Natural killer cell (primary cell): ENCODE data around the gene KIFC3. TPM values are rescaled to one million over a fixed set of nuclear protein-coding genes. Genes with fewer than 3 reads are reported as not detected.

Experiments used
- ATAC-seq, 3 donors: fragments of 150-1000 bp in 2 of 3; fragments of 200-7000 bp in 1 of 3; cut with Tn5 transposase; 1 replicate in 1 of 3; 2 replicates in 2 of 3; pipeline ENCODE4 v1.10.0; 2021; ENCODE audit warnings: mild to moderate bottlenecking in 2 of 3, moderate library complexity in 2 of 3
- DNase-seq, 2 donors: peaks; one replicate each; pipeline versions ENCODE4 v3.0.0 to v3.0.0-alpha.2; 2013 to 2021; ENCODE audit warnings: mixed read lengths in 1 of 2
- H3K27ac ChIP-seq: one replicate; pipeline ENCODE4 v1.5.1; 2013; ENCODE audit warnings: mild to moderate bottlenecking, low read length
- H3K27me3 ChIP-seq: one replicate; pipeline ENCODE4 v1.6.1; 2013; ENCODE audit warnings: low read length; ENCODE audit not compliant: control insufficient read depth, insufficient read depth
- H3K36me3 ChIP-seq: one replicate; pipeline ENCODE4 v1.6.1; 2013; ENCODE audit warnings: low read length; ENCODE audit not compliant: control insufficient read depth, insufficient read depth
- H3K4me1 ChIP-seq: one replicate; pipeline ENCODE4 v1.6.1; 2013; ENCODE audit warnings: low read length; ENCODE audit not compliant: control insufficient read depth, insufficient read depth
- H3K4me3 ChIP-seq: one replicate; pipeline ENCODE4 v1.5.1; 2013; ENCODE audit warnings: low read length
- H3K9me3 ChIP-seq: one replicate; pipeline ENCODE4 v1.6.1; 2013; ENCODE audit warnings: low read length; ENCODE audit not compliant: control insufficient read depth, insufficient read depth
- H3K27ac Mint-ChIP-seq, 2 donors: one replicate each; pipeline ENCODE4 v1.8.0; 2022; ENCODE audit warnings: mild to moderate bottlenecking in 2 of 2, mixed read lengths in 2 of 2, moderate library complexity in 1 of 2
- H3K27me3 Mint-ChIP-seq, 2 donors: one replicate each; pipeline ENCODE4 v1.8.0; 2022; ENCODE audit warnings: low read depth in 2 of 2, mixed read lengths in 2 of 2
- H3K36me3 Mint-ChIP-seq: one replicate; pipeline ENCODE4 v1.8.0; 2022; ENCODE audit warnings: mixed read lengths
- H3K4me1 Mint-ChIP-seq, 2 donors: one replicate each; pipeline ENCODE4 v1.8.0; 2022; ENCODE audit warnings: mixed read lengths in 2 of 2
- H3K4me3 Mint-ChIP-seq: one replicate; pipeline ENCODE4 v1.8.0; 2022; ENCODE audit warnings: mild to moderate bottlenecking, moderate library complexity, mixed read lengths
- H3K9me3 Mint-ChIP-seq, 2 donors: one replicate each; pipeline ENCODE4 v1.8.0; 2022; ENCODE audit warnings: mixed read lengths in 2 of 2
- CTCF ChIP-seq: fragments of 200-600 bp; IDR thresholded peaks from one replicate; pipeline ENCODE4 v1.8.0; 2022; ENCODE audit warnings: antibody characterized with exemption
- WGBS: methylation state at CpG from one replicate; pipeline ENCODE4 v1.1.7; 2013; ENCODE audit warnings: missing lambda C conversion rate; ENCODE audit not compliant: insufficient coverage; 5-methylcytosine and 5-hydroxymethylcytosine counted together
- intact Hi-C: fragments of 100-400 bp; cut with micrococcal nuclease; formaldehyde crosslinking; loops from one replicate; pipeline ENCODE4 v1.14.2; 2022
- total RNA-seq, 4 donors: library from RNA; stranded (reverse); fragments of 120-200 nt in 1 of 4; gene quantifications; one replicate each; pipeline versions ENCODE4 v1.2.3 to v1.2.4, GENCODE V29; 2013 to 2022

The KIFC3 gene
- total RNA-seq, 3 donors from 2014 or later (not counting 1 experiment from before 2014, with no cell fraction given) = 54.2 to 106 (median 84.9) TPM

- H3K36me3 Mint-ChIP-seq = no peaks in the 10 kb centered on the region
- H3K9me3 ChIP-seq = no peaks in the 10 kb centered on the region
- no peak overlapping the region for H3K4me3 Mint-ChIP-seq
- no peaks in the 10 kb centered on the region for H3K27me3 ChIP-seq
- 87% methylated on average over 15 of the region's 15 CpGs for WGBS
- no peaks in the 10 kb centered on the region for H3K27me3 Mint-ChIP-seq
- H3K9me3 Mint-ChIP-seq = no peaks in the 10 kb centered on the region
- intact Hi-C loops = no loop called here
- H3K4me1 Mint-ChIP-seq = peaks cover 4 to 13% of the 10 kb centered on the region in 2 donors
- no peaks in the 10 kb centered on the region for H3K36me3 ChIP-seq
- no peak overlapping the region for H3K4me3 ChIP-seq
- H3K27ac ChIP-seq = no peak overlapping the region
- ATAC-seq (no peak), DNase-seq (no peak)
- peak overlapping the region in 1 of 2 donors; percentile 35 for H3K27ac Mint-ChIP-seq
- H3K4me1 ChIP-seq = peaks cover 18% of the 10 kb centered on the region
- TF ChIP-seq CTCF = no peak
These were observed 39.8 kb downstream of the KIFC3 start for GRCh38 chr16:57762365-57763040.

- no peaks in the 10 kb centered on the region for H3K9me3 Mint-ChIP-seq
- TF ChIP-seq CTCF = no peak
- H3K4me1 Mint-ChIP-seq = peaks cover 4 to 13% of the 10 kb centered on the region in 2 donors
- H3K27ac Mint-ChIP-seq = peak overlapping the region; percentile 8 to 43
- Histone ChIP-seq H3K36me3 (no peaks in the 10 kb centered on the region), H3K4me1 (peaks cover 24% of the 10 kb centered on the region), H3K27me3 (no peaks in the 10 kb centered on the region), H3K9me3 (no peaks in the 10 kb centered on the region), H3K27ac (no peak overlapping the region), H3K4me3 (no peak overlapping the region)
- no peak for DNase-seq
- 93% methylated on average over 12 of the region's 12 CpGs for WGBS
- no peak for ATAC-seq
- H3K27me3 Mint-ChIP-seq = no peaks in the 10 kb centered on the region
- no peaks in the 10 kb centered on the region for H3K36me3 Mint-ChIP-seq
- no peak overlapping the region for H3K4me3 Mint-ChIP-seq
- intact Hi-C loops = no loop called here
These were observed 40.3 kb downstream of the KIFC3 start for GRCh38 chr16:57761957-57762356.

GRCh38 chr16:57761301-57761700 lies 41.0 kb downstream of the KIFC3 start:
- Mint-ChIP-seq H3K36me3 (no peaks in the 10 kb centered on the region), H3K27ac (peak overlapping the region; percentile 8 to 43), H3K9me3 (no peaks in the 10 kb centered on the region), H3K4me1 (peaks cover 4 to 14% of the 10 kb centered on the region in 2 donors), H3K4me3 (no peak overlapping the region), H3K27me3 (no peaks in the 10 kb centered on the region)
- Histone ChIP-seq H3K36me3 (no peaks in the 10 kb centered on the region), H3K27me3 (no peaks in the 10 kb centered on the region), H3K9me3 (no peaks in the 10 kb centered on the region), H3K4me3 (no peak overlapping the region), H3K4me1 (peaks cover 26% of the 10 kb centered on the region), H3K27ac (no peak overlapping the region)
- ATAC-seq = no peak
- DNase-seq = no peak
- TF ChIP-seq CTCF = no peak
- intact Hi-C loops = no loop called here
- WGBS = 93% methylated on average over 9 of the region's 9 CpGs
